ENCODE data around the gene CNIH3.

CNIH3 gene

DNA sequence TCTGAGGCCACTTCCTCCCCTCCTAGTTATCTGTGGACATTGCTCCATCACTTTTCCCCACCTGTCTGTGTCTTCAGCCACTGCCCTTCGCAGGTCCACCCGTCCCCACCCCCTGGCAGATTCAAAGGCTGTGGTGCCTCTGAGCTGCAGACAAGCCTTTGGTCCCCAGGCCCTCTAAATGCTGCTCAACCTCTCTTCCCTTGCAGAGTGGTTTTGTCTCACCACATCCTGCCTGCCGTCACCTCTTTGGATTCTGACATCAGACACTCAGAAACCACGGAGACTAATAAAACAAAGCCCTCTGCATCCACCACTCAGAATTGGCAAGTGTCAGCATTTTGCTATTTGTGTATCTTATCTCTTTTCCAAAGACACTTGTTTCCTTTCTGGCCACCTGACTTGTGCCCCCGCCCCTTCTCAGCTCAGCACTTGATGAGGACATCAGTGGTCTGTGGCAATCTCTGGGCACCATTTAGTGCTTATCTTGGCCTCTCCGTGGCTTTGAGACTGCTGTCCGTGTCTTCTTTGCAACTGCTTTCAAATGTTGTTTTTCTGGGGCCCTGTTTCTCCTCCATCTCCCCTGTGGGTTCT is 7.7 kb downstream of the CNIH3 start:
- H3K4me3 Mint-ChIP-seq: no peak overlapping the region

DNA sequence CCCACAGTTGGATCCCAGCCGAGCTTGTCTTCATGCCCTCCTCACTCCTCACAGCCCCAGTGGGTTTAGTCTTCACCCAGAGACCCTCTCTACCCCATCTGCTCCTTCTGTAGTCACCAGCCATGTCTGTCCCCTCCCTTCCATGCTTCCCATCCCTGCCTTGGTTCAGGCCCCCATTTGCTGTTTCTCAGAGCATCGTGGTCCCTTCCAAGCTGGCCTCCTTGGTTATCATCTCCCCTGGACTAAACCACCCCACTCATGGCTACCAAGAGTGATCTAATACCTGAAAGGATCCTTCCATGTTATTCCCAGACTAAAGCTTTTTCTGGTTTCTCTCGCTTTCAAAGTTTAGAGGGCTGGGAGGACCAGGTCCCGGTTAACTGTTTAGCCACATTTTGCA is 8.3 kb downstream of the CNIH3 start:
- no peak overlapping the region for H3K27ac Mint-ChIP-seq
- peaks cover 13% of the 10 kb centered on the region for H3K36me3 Mint-ChIP-seq (ENCODE audit: low read depth)
- H3K27me3 Mint-ChIP-seq (ENCODE audit: low read depth, poor library complexity): peaks cover 49% of the 10 kb centered on the region
- H3K9me3 Mint-ChIP-seq: peaks cover 17% of the 10 kb centered on the region
- no peak overlapping the region for H3K4me3 Mint-ChIP-seq
- no peak for DNase-seq
- TF ChIP-seq, protein P1, sequence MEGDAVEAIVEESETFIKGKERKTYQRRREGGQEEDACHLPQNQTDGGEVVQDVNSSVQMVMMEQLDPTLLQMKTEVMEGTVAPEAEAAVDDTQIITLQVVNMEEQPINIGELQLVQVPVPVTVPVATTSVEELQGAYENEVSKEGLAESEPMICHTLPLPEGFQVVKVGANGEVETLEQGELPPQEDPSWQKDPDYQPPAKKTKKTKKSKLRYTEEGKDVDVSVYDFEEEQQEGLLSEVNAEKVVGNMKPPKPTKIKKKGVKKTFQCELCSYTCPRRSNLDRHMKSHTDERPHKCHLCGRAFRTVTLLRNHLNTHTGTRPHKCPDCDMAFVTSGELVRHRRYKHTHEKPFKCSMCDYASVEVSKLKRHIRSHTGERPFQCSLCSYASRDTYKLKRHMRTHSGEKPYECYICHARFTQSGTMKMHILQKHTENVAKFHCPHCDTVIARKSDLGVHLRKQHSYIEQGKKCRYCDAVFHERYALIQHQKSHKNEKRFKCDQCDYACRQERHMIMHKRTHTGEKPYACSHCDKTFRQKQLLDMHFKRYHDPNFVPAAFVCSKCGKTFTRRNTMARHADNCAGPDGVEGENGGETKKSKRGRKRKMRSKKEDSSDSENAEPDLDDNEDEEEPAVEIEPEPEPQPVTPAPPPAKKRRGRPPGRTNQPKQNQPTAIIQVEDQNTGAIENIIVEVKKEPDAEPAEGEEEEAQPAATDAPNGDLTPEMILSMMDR (IDR thresholded peaks at IDR 0.05): no peak
- peaks cover 7% of the 10 kb centered on the region for H3K4me1 Mint-ChIP-seq

More for the DNA sequence above, 7.7 kb downstream of the CNIH3 start:
- Mint-ChIP-seq H3K27ac (no peak overlapping the region), H3K36me3 (ENCODE audit: low read depth) (peaks cover 13% of the 10 kb centered on the region), H3K9me3 (peaks cover 17% of the 10 kb centered on the region), H3K27me3 (ENCODE audit: low read depth, poor library complexity) (peaks cover 55% of the 10 kb centered on the region), H3K4me1 (peaks cover 7% of the 10 kb centered on the region)
- DNase-seq: no peak
- TF ChIP-seq, protein P1 (IDR thresholded peaks at IDR 0.05): no peak

DNA sequence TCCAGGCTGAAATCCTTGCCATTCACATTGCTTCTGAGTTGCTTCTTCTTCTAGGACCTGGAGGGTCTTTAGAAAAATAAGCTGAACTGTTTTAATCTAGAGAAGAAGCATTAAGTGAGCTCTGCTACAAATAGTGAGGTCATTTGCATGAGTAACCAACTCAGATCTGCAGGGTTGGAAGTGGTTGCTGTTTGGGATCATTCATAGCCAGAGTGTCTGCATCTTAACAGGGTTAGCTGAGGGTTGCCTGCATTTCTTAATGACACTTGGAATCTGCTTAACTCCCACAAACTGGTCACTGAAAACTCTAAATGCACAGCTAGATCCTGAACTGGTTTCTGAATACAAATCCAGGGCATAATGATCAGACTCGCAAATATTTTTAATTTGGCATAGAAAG is 9.9 kb downstream of the CNIH3 start:
- Mint-ChIP-seq H3K9me3 (peaks cover 17% of the 10 kb centered on the region), H3K4me3 (no peak overlapping the region), H3K27ac (no peak overlapping the region), H3K36me3 (ENCODE audit: low read depth) (peaks cover 13% of the 10 kb centered on the region), H3K27me3 (ENCODE audit: low read depth, poor library complexity) (peaks cover 35% of the 10 kb centered on the region), H3K4me1 (peaks cover 14% of the 10 kb centered on the region)
- TF ChIP-seq, protein P1 (IDR thresholded peaks at IDR 0.05): no peak
- DNase-seq: no peak

DNA sequence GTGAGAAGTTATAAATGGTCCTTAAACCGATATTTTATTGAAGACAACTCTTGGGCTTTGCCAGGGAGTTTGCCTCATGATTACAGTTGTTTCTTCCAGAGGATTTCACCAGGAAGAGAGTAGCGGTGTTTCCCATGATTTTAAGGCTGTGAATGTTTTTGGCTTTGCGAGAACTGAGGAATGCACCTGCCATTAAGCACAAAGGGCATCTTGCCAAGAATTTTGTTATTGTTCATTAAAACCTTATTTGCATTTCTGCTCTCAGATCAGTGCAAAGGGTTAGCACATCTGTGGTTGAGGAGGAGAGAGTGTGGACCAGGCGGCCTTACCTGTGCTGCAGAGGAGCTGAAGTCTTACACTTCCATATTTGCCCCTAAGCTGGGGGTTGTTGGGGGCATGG is 13.8 kb downstream of the CNIH3 start:
- no peaks in the 10 kb centered on the region for H3K36me3 Mint-ChIP-seq (ENCODE audit: low read depth)
- peaks cover 42% of the 10 kb centered on the region for H3K4me1 Mint-ChIP-seq
- peaks cover 14% of the 10 kb centered on the region for H3K27me3 Mint-ChIP-seq (ENCODE audit: low read depth, poor library complexity)
- no peak overlapping the region for H3K27ac Mint-ChIP-seq
- DNase-seq: no peak
- no peaks in the 10 kb centered on the region for H3K9me3 Mint-ChIP-seq
- no peak overlapping the region for H3K4me3 Mint-ChIP-seq
- TF ChIP-seq, protein P1 (IDR thresholded peaks at IDR 0.05): no peak

DNA sequence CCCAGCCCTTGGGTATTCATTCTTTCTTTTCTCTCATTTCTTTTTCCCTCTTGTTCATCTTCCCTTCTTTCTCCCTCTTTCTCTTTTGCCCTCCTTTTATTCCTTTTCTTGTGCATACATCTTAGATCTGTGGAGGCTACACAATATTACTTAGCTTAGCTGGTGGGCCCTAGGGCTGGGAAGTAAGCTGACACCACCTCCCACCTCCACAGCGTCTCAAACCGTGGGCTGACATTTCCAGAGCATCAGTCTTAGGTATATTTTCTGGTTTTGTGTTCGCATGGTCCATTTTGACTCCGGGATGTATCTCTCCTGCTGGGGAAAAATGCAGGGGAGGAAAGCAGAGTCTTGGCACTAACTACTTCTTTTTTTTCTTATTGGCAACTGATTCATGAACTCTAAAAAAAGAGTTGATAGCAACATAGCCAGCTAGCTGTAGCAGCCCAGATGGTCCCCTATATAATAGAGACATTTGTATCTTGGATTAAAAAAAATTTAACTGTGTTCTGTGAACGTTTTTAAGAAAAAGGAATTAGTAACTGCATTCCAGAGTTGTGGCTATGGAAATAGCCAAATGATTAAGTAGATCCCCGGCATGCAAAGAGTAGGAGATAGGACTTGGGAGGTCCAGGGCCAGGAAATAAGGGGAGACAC is 15.5 kb downstream of the CNIH3 start:
- no peak for DNase-seq

More for the DNA sequence above, 15.5 kb downstream of the CNIH3 start:
- Mint-ChIP-seq H3K27me3 (ENCODE audit: low read depth, poor library complexity) (peaks cover 13% of the 10 kb centered on the region), H3K4me3 (no peak overlapping the region), H3K27ac (no peak overlapping the region), H3K36me3 (ENCODE audit: low read depth) (no peaks in the 10 kb centered on the region), H3K4me1 (peaks cover 44% of the 10 kb centered on the region), H3K9me3 (no peaks in the 10 kb centered on the region)
- TF ChIP-seq, protein P1 (IDR thresholded peaks at IDR 0.05): no peak

All from nephron progenitor cell (in vitro differentiated cells).